ENCODE data around the gene SMG6.

Gene SMG6

DNA sequence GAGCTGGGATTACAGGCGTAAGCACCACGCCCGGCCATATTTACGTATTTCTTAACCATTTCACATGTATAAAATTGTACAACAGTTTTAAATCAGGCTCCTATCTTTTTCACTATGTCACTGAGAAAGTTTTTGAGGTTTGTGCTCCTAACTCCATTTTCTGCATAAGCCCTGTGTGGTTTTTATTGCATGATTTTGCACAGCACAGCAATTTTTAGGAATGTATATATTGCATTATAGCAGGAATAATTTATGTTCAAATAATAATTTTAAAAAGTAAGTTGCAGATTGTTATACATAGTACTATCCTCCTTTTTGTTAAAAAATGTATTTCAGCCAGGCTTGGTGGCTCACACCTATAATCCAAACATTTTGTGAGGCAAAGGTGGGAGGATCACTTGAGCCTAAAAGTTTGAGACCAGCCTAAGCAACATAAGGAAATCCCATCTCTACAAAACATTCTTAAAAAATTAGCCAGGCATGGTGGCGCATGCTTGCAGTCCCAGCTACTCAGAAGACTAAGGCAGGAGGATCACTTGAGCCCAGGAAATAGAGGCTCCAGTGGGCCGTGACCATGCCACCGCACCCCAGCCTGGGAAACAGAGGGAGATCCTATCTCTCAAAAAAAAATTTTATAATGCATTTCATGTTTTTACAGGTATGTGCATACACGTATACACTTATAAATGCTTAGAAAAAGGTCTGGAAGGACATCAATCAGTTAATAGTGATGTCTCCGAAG, 26.0 kb downstream of the SMG6 start:
- no peak for TF ChIP-seq CTCF (IDR thresholded peaks at IDR 0.05; ENCODE audit: low read depth, low read length)
- TF ChIP-seq EZH2phosphoT487 (IDR thresholded peaks at IDR 0.05; ENCODE audit: low read depth), result no peak
- H3K9me3 ChIP-seq (ENCODE audit: insufficient read depth, low read length), result no peaks in the 10 kb centered on the region
- no peaks in the 10 kb centered on the region for H4K20me1 ChIP-seq (ENCODE audit: insufficient read depth, low read length)
- H2AFZ ChIP-seq (ENCODE audit: low read depth, low read length), result no peak overlapping the region
- H3K4me3 ChIP-seq (ENCODE audit: low read length), result no peak overlapping the region
- no peaks in the 10 kb centered on the region for H3K79me2 ChIP-seq (ENCODE audit: low read length)
- peaks cover 2% of the 10 kb centered on the region for H3K36me3 ChIP-seq (replicated peaks; ENCODE audit: low read depth, low read length)
- H3K4me2 ChIP-seq (ENCODE audit: low read length), result no peak overlapping the region
- no peaks in the 10 kb centered on the region for H3K4me1 ChIP-seq (ENCODE audit: low read length)
- H3K27ac ChIP-seq (ENCODE audit: low read length), result no peak overlapping the region
- H3K9ac ChIP-seq (ENCODE audit: low read length), result no peak overlapping the region
- no peaks in the 10 kb centered on the region for H3K27me3 ChIP-seq (ENCODE audit: low read depth, low read length)

- H3K79me2 ChIP-seq (ENCODE audit: low read length), result no peaks in the 10 kb centered on the region
- H3K36me3 ChIP-seq (replicated peaks; ENCODE audit: low read depth, low read length), result no peaks in the 10 kb centered on the region
- H4K20me1 ChIP-seq (ENCODE audit: insufficient read depth, low read length), result no peaks in the 10 kb centered on the region
- no peaks in the 10 kb centered on the region for H3K27me3 ChIP-seq (ENCODE audit: low read depth, low read length)
- no peaks in the 10 kb centered on the region for H3K4me1 ChIP-seq (ENCODE audit: low read length)
- no peaks in the 10 kb centered on the region for H3K9me3 ChIP-seq (ENCODE audit: insufficient read depth, low read length)
- no peak overlapping the region for H3K4me3 ChIP-seq (ENCODE audit: low read length)
- no peak overlapping the region for H3K27ac ChIP-seq (ENCODE audit: low read length)
- no peak overlapping the region for H2AFZ ChIP-seq (ENCODE audit: low read depth, low read length)
- no peak overlapping the region for H3K4me2 ChIP-seq (ENCODE audit: low read length)
- H3K9ac ChIP-seq (ENCODE audit: low read length), result no peak overlapping the region
- TF ChIP-seq CTCF (IDR thresholded peaks at IDR 0.05; ENCODE audit: low read depth, low read length) (no peak), EZH2phosphoT487 (IDR thresholded peaks at IDR 0.05; ENCODE audit: low read depth) (no peak)
Measured at GRCh38 chr17:2275722-2276121, 27.9 kb downstream of the SMG6 start.

- TF ChIP-seq CTCF (IDR thresholded peaks at IDR 0.05; ENCODE audit: low read depth, low read length) (no peak), EZH2phosphoT487 (IDR thresholded peaks at IDR 0.05; ENCODE audit: low read depth) (no peak)
- Histone ChIP-seq H3K4me1 (ENCODE audit: low read length) (no peaks in the 10 kb centered on the region), H3K9ac (ENCODE audit: low read length) (no peak overlapping the region), H3K4me3 (ENCODE audit: low read length) (no peak overlapping the region), H3K4me2 (ENCODE audit: low read length) (no peak overlapping the region), H4K20me1 (ENCODE audit: insufficient read depth, low read length) (no peaks in the 10 kb centered on the region), H3K27ac (ENCODE audit: low read length) (no peak overlapping the region), H3K9me3 (ENCODE audit: insufficient read depth, low read length) (no peaks in the 10 kb centered on the region), H3K27me3 (ENCODE audit: low read depth, low read length) (no peaks in the 10 kb centered on the region), H3K36me3 (replicated peaks; ENCODE audit: low read depth, low read length) (no peaks in the 10 kb centered on the region), H2AFZ (ENCODE audit: low read depth, low read length) (no peak overlapping the region), H3K79me2 (ENCODE audit: low read length) (no peaks in the 10 kb centered on the region)
Measured at GRCh38 chr17:2274414-2274813, 29.2 kb downstream of the SMG6 start.

DNA sequence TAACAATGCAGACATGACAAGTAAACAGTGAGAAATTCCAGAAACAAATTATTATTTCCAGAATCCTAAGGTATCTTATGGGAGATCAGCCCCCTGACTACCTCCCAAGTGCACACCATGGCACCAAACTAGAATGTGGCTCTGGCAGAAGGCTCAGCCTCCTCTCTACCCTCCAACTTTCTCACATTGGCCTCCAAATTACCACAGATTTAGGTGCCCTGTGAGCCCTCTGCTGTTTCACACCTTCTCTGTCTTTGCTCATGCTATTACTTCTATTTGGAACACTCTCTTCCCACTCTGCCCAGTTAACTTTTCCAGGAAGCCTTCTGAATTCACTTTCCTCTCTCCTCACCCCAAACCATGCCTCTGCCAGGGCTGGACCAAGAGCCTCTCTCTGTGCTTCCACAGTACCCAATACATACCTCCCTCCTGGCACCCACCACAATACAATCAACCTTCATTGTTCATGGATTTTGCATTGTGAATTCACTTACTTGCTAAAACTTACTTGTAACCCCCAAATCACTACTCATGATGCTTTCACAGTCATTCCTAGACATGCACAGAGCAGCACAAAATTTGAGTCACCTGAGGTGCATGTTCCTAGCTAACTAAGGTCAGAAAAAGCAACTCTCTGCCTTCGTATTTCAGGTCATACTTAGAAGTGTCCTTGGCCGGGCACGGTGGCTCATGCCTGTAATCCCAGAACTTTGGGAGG, 31.4 kb downstream of the SMG6 start:
- Histone ChIP-seq H3K79me2 (ENCODE audit: low read length) (no peaks in the 10 kb centered on the region), H3K4me1 (ENCODE audit: low read length) (no peaks in the 10 kb centered on the region), H2AFZ (ENCODE audit: low read depth, low read length) (no peak overlapping the region), H3K27me3 (ENCODE audit: low read depth, low read length) (no peaks in the 10 kb centered on the region), H3K4me3 (ENCODE audit: low read length) (no peak overlapping the region), H3K9ac (ENCODE audit: low read length) (no peak overlapping the region), H3K27ac (ENCODE audit: low read length) (no peak overlapping the region), H4K20me1 (ENCODE audit: insufficient read depth, low read length) (no peaks in the 10 kb centered on the region), H3K4me2 (ENCODE audit: low read length) (no peak overlapping the region), H3K36me3 (replicated peaks; ENCODE audit: low read depth, low read length) (no peaks in the 10 kb centered on the region), H3K9me3 (ENCODE audit: insufficient read depth, low read length) (no peaks in the 10 kb centered on the region)
- TF ChIP-seq CTCF (IDR thresholded peaks at IDR 0.05; ENCODE audit: low read depth, low read length), result no peak
- no peak for TF ChIP-seq EZH2phosphoT487 (IDR thresholded peaks at IDR 0.05; ENCODE audit: low read depth)
